ENCODE data around the gene NUP133.
"Not testable (repeated sequence)": the region's sequence is repeated elsewhere in the genome, so short reads cannot be mapped to it uniquely, and the experiment has no call there.

NUP133 gene

DNA sequence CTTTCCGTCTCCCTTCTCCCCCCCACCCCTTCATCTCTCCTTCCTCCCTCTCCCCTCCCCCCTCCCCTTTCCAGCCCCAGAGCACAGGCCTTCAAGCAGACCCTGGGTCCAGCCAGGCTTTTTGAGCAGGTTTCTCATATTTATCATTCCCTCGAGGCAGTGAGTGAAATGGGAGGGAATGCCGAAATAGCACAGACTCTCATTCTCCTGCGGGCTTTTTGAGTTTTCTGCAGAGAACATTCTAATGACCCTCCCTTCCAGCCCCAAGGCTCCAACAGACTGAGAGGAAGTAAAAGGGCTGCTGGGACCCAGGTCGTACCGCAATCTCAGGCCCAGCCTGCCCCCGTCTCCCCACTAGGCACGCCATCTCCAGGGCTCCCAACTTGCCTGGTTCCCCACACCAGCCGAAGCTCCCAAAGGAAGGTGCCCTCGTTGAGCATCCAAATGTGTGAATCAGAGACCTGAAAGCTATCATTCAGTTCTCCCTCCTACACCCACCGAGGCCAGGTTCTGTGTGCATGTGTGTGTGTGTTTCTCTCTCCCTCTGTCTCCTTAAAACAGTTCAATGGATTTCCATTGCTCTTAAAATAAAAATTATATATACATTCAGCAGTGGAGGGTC lies 96.6 kb downstream of the NUP133 start:
- DNase-seq: no peak

- peak in 1 of 2 experiments; percentile 46 for DNase-seq
These were observed 97.3 kb downstream of the NUP133 start for GRCh38 chr1:229410692-229411433.

GRCh38 chr1:229410370-229410691 lies 97.8 kb downstream of the NUP133 start:
- no peak for DNase-seq

GRCh38 chr1:229409616-229410369 lies 98.3 kb downstream of the NUP133 start:
- DNase-seq: no peak

DNA sequence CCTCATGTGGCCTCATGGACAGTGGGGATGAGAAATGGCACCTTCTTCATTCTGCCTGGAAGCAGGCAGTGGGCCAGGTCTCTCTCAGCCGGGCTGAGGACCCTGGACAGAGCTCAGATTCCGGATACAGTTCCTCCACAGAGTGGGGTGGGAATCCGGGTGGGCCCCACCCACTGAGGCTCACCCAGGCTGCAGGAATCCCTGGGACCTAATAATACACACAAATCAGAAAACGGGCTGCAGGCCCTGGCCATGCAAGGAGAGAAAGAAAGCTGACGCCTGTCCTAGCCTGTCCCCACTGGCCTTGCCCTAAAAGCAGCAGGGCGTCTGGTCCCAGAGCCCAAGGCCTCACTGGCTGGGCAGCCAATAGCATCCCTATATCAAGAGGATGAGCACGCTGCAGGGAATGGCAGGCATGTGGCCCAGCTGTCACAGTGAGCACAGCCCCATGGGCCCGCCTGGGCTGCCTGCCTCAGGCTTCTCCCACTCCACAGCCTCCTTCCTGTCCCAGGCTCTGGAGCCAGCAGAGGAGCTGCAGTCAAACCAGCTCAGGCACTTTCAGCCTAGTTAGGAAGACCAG lies 99.6 kb downstream of the NUP133 start:
- no peak for DNase-seq

DNA sequence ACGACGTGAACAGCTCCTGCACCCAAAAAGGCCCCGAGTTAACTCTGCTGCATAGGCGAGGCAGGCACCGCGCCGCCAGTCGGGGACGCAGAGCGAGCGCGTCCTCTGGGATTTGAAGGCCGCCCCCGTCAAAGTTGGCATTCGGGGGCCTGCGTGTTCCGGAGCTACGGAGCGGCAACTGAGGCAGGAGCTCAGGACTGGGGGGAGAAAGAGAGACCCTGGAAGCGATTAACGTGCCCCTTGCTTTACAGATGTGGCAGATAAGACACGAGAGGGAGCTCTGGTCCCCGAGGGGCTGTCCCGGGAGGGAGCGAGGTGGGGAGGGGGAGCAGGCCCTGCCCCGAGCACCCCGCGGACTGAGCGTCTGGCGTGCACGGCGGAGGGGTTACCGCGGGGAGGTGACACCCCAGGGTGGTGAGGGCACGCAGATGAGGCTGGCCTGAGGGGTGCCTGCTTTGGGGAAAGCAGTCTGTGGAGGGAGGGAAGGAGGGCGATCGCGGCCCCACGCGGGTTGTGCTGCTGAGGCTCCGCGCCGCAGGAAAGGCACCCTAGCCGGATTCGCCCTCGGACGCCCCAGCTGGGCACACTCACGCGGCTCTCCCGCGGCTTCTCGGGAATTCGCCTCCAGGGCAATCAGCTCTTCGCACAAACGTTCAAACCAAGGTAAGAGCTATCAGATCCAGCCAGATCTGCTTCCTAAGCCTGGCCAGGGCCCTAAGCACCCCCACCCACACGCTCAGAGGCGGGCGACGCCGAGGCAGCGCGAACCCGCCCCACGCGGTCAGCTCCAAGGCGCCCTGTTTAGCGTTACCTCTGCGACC lies 100.7 kb downstream of the NUP133 start:
- DNase-seq: no peak

DNA sequence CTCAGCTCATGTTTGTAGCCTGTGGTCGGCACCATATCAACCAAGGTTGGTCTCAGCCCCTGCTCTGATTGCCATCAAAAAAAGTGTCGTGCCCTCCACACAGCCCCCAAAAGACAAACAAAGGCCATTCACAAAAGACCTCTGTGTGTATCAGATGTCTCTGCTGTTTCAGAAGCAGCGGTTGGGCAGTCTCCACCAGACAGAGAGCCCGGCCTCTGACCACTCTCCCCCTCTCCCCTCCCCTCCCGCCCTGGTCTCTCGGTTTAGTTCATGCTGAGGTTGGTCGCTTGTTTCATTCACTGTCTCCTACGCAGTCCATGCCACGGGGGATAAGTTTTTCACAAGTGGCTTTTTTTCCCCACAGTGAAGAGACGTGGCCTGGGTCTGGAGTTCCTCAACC lies 101.3 kb downstream of the NUP133 start:
- DNase-seq: no peak

- no peak for DNase-seq
These were observed 104.6 kb downstream of the NUP133 start for GRCh38 chr1:229403573-229403972.

DNA sequence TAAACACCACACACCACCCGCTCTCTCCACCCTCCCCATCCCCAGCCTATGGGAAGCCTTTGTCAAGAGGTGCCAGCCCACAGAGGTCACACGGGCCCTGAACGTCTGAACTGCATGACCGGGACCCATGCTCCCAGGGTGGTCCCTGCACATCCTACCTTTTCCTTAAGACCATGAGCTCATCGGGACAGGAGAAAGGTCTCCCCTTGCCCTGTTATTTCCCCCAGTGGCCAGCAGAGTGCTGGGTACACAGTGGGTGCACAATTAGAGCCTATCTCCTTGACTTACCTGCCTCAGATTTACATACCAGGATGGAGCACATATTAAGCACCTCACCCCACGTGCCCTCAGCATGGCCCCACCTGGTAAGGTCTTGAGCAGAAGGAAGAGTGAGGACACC lies 105.1 kb downstream of the NUP133 start:
- no peak for DNase-seq

DNA sequence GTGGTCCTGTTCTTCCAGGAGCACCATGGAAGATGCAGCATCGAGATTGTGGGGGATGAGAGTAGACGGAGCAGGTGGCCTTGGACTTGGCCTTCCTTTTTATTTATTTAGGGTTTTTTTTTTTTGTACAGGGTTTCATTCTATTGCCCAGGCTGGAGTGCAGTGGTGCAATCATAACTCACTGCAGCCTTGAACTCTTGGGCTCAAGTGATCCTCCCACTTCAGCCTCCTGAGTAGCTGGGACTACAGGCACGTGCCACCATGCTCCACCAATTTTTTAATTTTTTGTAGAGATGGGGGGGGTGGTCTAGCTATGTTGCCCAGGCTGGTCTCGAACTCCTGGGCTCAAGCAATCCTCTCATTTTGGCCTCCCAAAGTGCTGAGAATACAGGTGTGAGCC lies 105.8 kb downstream of the NUP133 start:
- not testable (repeated sequence) for DNase-seq

- DNase-seq: no peak
These were observed 110.4 kb downstream of the NUP133 start for GRCh38 chr1:229397762-229398161.

- DNase-seq: no peak
These were observed 111.4 kb downstream of the NUP133 start for GRCh38 chr1:229396585-229397206.

GRCh38 chr1:229394517-229394916 lies 113.6 kb downstream of the NUP133 start:
- not testable (repeated sequence) for DNase-seq

DNA sequence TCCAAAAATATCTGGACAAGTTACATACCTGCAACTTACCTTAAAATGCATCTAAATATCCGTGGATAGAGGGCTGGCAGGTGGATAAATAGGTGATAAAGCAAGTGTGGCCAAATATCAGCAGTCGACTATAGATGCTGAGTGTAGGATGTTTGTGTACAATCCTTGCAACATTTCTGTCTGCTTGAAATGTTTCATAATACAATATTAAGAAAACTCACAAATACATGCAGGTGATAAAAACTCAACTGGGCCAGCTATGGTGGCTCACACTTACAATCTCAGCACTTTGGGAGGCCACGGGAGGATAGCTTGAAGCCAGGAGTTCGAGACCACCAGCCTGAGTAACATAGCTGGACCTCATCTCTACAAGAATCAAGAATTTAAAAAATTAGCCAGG lies 115.2 kb downstream of the NUP133 start:
- DNase-seq: no peak

All from activated T-cell treated with anti-CD3 and anti-CD28 coated beads, Interleukin-2, amount 50 U/mL, for 48 hours (primary cell).